Measurements from ENCODE around the gene SUMO3. TPM values are rescaled to one million over a fixed set of nuclear protein-coding genes. Genes with fewer than 3 reads are reported as not detected.

SUMO3 gene
- total RNA-seq, 1 donor from 2014 or later = 66.0 TPM

DNA sequence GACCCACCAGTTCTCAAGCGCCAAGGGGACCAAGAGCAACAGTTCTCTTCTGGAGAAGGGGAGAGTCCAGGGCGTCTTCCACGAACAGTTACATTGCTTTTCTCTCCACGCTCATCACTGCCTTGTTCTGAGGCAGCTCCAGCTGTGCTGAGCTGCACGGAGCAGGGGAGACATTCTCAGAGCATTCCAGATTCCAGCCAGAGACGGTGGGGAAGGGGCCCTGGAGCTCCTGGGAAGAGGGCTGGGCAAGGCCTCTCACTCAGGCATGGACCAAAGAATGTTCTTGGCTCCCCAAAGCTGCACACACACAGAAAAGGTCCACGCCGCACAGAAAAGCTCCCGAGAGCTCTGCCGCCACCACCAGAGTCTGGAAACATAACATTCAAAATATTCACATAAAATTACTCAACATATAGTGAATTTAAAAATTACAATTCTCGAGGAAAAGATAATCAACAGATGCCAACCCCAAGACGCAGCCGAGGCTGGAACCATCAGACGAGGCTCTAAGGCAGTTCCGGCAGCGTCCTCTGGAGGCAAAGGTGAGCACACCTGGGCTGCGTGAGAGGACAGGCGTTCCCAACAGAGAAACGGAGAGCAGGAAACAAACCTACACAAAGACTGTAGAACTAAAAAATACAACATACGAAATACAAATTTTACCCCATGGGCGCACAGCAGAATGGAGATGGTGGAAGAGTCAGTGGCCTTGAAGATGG, 56.7 kb downstream of the SUMO3 start:
- H3K36me3 Mint-ChIP-seq (ENCODE audit: low read depth) = no peaks in the 10 kb centered on the region
- CTCF ChIA-PET = no interaction called here
- H3K4me1 Mint-ChIP-seq = peaks cover 7% of the 10 kb centered on the region
- H3K9me3 Mint-ChIP-seq = no peaks in the 10 kb centered on the region
- ATAC-seq (ENCODE audit: low read depth) (no peak), DNase-seq (no peak)
- TF ChIP-seq, protein P1, sequence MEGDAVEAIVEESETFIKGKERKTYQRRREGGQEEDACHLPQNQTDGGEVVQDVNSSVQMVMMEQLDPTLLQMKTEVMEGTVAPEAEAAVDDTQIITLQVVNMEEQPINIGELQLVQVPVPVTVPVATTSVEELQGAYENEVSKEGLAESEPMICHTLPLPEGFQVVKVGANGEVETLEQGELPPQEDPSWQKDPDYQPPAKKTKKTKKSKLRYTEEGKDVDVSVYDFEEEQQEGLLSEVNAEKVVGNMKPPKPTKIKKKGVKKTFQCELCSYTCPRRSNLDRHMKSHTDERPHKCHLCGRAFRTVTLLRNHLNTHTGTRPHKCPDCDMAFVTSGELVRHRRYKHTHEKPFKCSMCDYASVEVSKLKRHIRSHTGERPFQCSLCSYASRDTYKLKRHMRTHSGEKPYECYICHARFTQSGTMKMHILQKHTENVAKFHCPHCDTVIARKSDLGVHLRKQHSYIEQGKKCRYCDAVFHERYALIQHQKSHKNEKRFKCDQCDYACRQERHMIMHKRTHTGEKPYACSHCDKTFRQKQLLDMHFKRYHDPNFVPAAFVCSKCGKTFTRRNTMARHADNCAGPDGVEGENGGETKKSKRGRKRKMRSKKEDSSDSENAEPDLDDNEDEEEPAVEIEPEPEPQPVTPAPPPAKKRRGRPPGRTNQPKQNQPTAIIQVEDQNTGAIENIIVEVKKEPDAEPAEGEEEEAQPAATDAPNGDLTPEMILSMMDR (IDR thresholded peaks at IDR 0.05) = no peak
- no peaks in the 10 kb centered on the region for H3K27me3 Mint-ChIP-seq
- H3K4me3 Mint-ChIP-seq = no peak overlapping the region
- H3K27ac Mint-ChIP-seq = no peak overlapping the region
- POLR2A ChIA-PET = interaction anchor here (0.8 kb wide), 1 partner anchor 114 kb away, joined by 3 read pairs; no protein-coding TSS in a partner anchor
- intact Hi-C loops (cut with micrococcal nuclease) = no loop called here

DNA sequence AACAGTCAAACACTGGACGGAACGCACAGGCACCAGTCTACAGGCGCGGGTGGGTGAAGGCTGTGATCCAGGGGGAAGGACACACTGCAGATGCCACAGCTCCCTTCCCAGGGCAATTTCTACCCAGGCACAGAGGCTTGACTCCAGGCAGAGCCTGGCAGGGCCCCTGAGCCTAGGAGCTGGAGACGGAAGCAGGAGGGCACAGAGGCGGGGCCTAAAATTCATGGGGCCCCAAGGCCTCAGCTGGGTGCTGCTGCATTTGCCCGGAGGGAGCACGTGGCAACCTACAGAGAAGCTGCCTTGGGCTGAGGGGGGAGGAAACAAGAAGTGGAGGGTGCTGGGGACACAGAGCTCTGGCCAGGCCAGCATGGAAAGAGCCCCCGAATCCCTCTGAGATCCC, 57.5 kb downstream of the SUMO3 start:
- H3K9me3 Mint-ChIP-seq = no peaks in the 10 kb centered on the region
- POLR2A ChIA-PET = no interaction called here
- TF ChIP-seq, protein P1 (IDR thresholded peaks at IDR 0.05) = no peak
- no peak for DNase-seq
- CTCF ChIA-PET = no interaction called here
- no peak overlapping the region for H3K4me3 Mint-ChIP-seq
- no peak overlapping the region for H3K27ac Mint-ChIP-seq
- H3K36me3 Mint-ChIP-seq (ENCODE audit: low read depth) = no peaks in the 10 kb centered on the region
- intact Hi-C loops (cut with micrococcal nuclease) = no loop called here
- no peak for ATAC-seq (ENCODE audit: low read depth)
- peaks cover 4% of the 10 kb centered on the region for H3K4me1 Mint-ChIP-seq
- H3K27me3 Mint-ChIP-seq = no peaks in the 10 kb centered on the region

DNA sequence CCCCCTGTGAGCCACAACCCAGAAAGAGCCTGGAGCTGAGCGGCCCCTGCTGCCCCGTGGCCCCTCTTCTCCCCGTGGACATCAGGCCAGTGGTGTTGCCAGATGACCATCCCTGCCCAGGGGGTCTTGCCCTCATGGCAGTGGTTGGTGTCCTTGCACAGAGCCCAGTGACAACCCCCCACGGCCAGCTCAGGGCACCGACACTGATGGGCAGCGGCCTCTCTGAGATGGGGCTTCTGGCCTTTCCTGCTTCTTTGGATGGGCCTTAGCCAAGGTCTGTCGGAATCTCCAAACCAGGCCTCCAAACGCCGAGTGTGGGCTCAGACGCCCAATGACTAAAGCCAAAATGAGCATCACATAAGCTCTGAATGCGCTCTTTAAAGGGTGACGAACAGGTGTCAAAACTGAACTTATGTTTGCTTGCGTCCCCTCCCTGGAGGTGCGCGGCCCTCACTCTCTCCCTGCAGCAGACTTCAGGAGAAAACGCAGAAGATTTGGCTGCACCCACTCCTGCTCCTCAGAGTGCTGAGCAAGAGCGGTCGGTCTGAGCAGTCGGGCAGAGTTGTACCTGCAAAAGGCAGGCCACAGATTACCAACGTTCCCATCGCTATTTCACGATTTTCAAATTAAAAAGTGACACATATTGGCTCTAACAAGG, 58.1 kb downstream of the SUMO3 start:
- Mint-ChIP-seq H3K4me3 (no peak overlapping the region), H3K36me3 (ENCODE audit: low read depth) (no peaks in the 10 kb centered on the region), H3K9me3 (no peaks in the 10 kb centered on the region), H3K27ac (no peak overlapping the region), H3K4me1 (no peaks in the 10 kb centered on the region), H3K27me3 (no peaks in the 10 kb centered on the region)
- DNase-seq = no peak
- TF ChIP-seq, protein P1 (IDR thresholded peaks at IDR 0.05) = no peak
- ATAC-seq (ENCODE audit: low read depth) = no peak
- intact Hi-C loops (cut with micrococcal nuclease) = no loop called here
- CTCF ChIA-PET = interaction anchor here (0.8 kb wide), 1 partner anchor 456 kb away, joined by 3 read pairs; no protein-coding TSS in a partner anchor
- POLR2A ChIA-PET = no interaction called here

DNA sequence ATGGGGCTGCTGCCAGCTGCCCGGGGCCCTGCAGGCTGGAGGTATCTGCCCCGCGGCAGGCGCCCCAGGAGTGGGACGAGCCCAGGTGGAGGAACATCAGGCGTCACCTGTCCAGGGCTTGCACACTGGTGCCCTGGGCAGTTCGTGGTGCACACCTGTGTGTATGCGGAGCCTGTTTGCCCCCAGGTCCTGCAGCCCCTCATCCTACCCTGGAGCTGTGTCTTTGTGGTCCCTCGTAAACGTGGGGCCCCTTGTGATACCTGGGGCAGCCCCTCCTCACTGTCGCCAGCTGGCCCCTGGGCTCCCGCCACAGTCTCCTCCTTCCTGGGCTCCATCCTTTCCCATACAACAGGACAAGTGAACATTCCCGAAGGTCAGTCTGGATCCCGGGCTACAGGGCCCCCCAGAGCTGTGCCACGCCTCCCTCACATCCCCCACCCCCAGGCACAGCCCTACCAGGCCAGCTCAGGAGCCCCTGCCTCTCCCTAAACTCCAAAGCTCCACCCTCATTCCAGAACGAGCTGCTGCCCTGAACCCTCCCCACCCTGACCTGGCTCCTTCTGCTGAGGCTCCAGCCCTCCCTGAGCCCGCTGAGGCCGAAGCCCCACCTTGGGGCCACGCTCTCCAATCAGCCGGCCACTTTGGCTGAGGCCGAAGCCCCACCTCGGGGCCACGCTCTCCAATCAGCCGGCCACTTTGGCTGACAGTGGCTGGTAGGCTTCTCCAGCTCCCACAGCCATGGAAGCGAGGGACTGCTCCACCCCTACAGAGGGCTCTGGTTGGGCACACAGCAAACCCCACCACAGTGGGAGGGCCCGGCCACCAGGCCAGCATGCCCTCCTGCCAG, 58.9 kb downstream of the SUMO3 start:
- ATAC-seq (ENCODE audit: low read depth) (no peak), DNase-seq (no peak)
- ChIA-PET CTCF (interaction anchor here (0.8 kb wide), 1 partner anchor 456 kb away, joined by 3 read pairs; no protein-coding TSS in a partner anchor), POLR2A (no interaction called here)
- Mint-ChIP-seq H3K9me3 (no peaks in the 10 kb centered on the region), H3K27ac (no peak overlapping the region), H3K4me3 (no peak overlapping the region), H3K36me3 (ENCODE audit: low read depth) (no peaks in the 10 kb centered on the region), H3K4me1 (no peaks in the 10 kb centered on the region), H3K27me3 (no peaks in the 10 kb centered on the region)
- intact Hi-C loops (cut with micrococcal nuclease) = no loop called here
- TF ChIP-seq, protein P1 (IDR thresholded peaks at IDR 0.05) = no peak

DNA sequence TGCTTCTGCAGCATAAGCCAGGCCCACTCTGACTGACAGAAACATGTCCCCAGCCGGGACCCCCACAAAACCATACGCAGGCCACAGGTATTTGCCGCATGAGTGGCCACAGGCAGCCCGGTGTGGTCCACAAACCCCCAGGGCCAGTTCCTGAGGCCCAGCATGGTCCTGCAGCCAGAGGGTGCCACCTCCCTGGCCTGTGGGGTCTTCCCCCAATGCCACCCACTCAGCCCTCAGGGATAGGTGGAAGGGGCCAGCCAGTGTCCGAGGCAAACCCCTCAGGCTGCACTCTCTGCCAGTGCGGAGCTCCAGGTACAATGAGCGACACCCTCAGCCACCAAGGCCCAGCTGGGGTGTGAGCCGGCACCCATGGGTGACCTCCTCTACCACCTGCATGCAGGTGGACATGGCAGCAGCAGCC, 59.7 kb downstream of the SUMO3 start:
- Mint-ChIP-seq H3K36me3 (ENCODE audit: low read depth) (no peaks in the 10 kb centered on the region), H3K4me1 (no peaks in the 10 kb centered on the region), H3K4me3 (no peak overlapping the region), H3K9me3 (no peaks in the 10 kb centered on the region), H3K27me3 (no peaks in the 10 kb centered on the region), H3K27ac (no peak overlapping the region)
- POLR2A ChIA-PET = no interaction called here
- TF ChIP-seq, protein P1 (IDR thresholded peaks at IDR 0.05) = no peak
- intact Hi-C loops (cut with micrococcal nuclease) = no loop called here
- CTCF ChIA-PET = no interaction called here
- DNase-seq (no peak), ATAC-seq (ENCODE audit: low read depth) (no peak)

Data from activated B cell treated with CpG ODN at 0.5 μM for 24 hours (primary cell).